Measurements from ENCODE around the gene NTHL1. TPM values are rescaled to one million over a fixed set of nuclear protein-coding genes. Genes with fewer than 3 reads are reported as not detected.

NTHL1 gene
- total RNA-seq, 1 donor from 2014 or later = 44.0 TPM

GRCh38 chr16:2058420-2058819, 10.8 kb upstream of the NTHL1 start:
- no peak for DNase-seq (ENCODE audit: low read depth)
- no peak for TF ChIP-seq CTCF (IDR thresholded peaks at IDR 0.05; ENCODE audit: insufficient read depth, low read length, severe bottlenecking)
- no peaks in the 10 kb centered on the region for H3K27me3 ChIP-seq (ENCODE audit: control insufficient read depth, insufficient read depth, low read length)
- FAIRE-seq = no peak
- H3K4me3 ChIP-seq (ENCODE audit: low read depth, low read length) = no peak overlapping the region
- peaks cover 25% of the 10 kb centered on the region for H3K36me3 ChIP-seq (ENCODE audit: control insufficient read depth, insufficient read depth, low read length)

- peaks cover 29% of the 10 kb centered on the region for H3K36me3 ChIP-seq (ENCODE audit: control insufficient read depth, insufficient read depth, low read length)
- DNase-seq (ENCODE audit: low read depth) (no peak), FAIRE-seq (no peak)
- no peak for TF ChIP-seq CTCF (IDR thresholded peaks at IDR 0.05; ENCODE audit: insufficient read depth, low read length, severe bottlenecking)
- H3K4me3 ChIP-seq (ENCODE audit: low read depth, low read length) = no peak overlapping the region
- no peaks in the 10 kb centered on the region for H3K27me3 ChIP-seq (ENCODE audit: control insufficient read depth, insufficient read depth, low read length)
These were observed 9.8 kb upstream of the NTHL1 start for GRCh38 chr16:2057438-2057837.

- DNase-seq (ENCODE audit: low read depth) (no peak), FAIRE-seq (no peak)
- TF ChIP-seq CTCF (IDR thresholded peaks at IDR 0.05; ENCODE audit: insufficient read depth, low read length, severe bottlenecking) = peak; percentile 28
- no peaks in the 10 kb centered on the region for H3K27me3 ChIP-seq (ENCODE audit: control insufficient read depth, insufficient read depth, low read length)
- no peak overlapping the region for H3K4me3 ChIP-seq (ENCODE audit: low read depth, low read length)
- peaks cover 27% of the 10 kb centered on the region for H3K36me3 ChIP-seq (ENCODE audit: control insufficient read depth, insufficient read depth, low read length)
These were observed 9.2 kb upstream of the NTHL1 start for GRCh38 chr16:2056681-2057407.

GRCh38 chr16:2056077-2056476, 8.4 kb upstream of the NTHL1 start:
- no peak overlapping the region for H3K4me3 ChIP-seq (ENCODE audit: low read depth, low read length)
- TF ChIP-seq CTCF (IDR thresholded peaks at IDR 0.05; ENCODE audit: insufficient read depth, low read length, severe bottlenecking) = peak; percentile 23
- DNase-seq (ENCODE audit: low read depth) (no peak), FAIRE-seq (no peak)
- no peaks in the 10 kb centered on the region for H3K27me3 ChIP-seq (ENCODE audit: control insufficient read depth, insufficient read depth, low read length)
- H3K36me3 ChIP-seq (ENCODE audit: control insufficient read depth, insufficient read depth, low read length) = peaks cover 29% of the 10 kb centered on the region

GRCh38 chr16:2054543-2055245, 7.1 kb upstream of the NTHL1 start:
- DNase-seq (ENCODE audit: low read depth) = no peak
- Histone ChIP-seq H3K27me3 (ENCODE audit: control insufficient read depth, insufficient read depth, low read length) (no peaks in the 10 kb centered on the region), H3K36me3 (ENCODE audit: control insufficient read depth, insufficient read depth, low read length) (peaks cover 23% of the 10 kb centered on the region), H3K4me3 (ENCODE audit: low read depth, low read length) (no peak overlapping the region)
- FAIRE-seq = no peak
- no peak for TF ChIP-seq CTCF (IDR thresholded peaks at IDR 0.05; ENCODE audit: insufficient read depth, low read length, severe bottlenecking)
